Activated naive CD8-positive, alpha-beta T cell treated with anti-CD3 and anti-CD28 coated beads, Interleukin-2, amount 50 U/mL, for 16 hours (primary cell): ENCODE measurements around the gene EGFL7.
"Not testable (repeated sequence)": the region's sequence is repeated elsewhere in the genome, so short reads cannot be mapped to it uniquely, and the experiment has no call there.

Experiments
- DNase-seq: peaks from one replicate; pipeline ENCODE4 v3.0.0-alpha.2; 2020; ENCODE audit warnings: low read depth, low spot score

The EGFL7 gene

DNA sequence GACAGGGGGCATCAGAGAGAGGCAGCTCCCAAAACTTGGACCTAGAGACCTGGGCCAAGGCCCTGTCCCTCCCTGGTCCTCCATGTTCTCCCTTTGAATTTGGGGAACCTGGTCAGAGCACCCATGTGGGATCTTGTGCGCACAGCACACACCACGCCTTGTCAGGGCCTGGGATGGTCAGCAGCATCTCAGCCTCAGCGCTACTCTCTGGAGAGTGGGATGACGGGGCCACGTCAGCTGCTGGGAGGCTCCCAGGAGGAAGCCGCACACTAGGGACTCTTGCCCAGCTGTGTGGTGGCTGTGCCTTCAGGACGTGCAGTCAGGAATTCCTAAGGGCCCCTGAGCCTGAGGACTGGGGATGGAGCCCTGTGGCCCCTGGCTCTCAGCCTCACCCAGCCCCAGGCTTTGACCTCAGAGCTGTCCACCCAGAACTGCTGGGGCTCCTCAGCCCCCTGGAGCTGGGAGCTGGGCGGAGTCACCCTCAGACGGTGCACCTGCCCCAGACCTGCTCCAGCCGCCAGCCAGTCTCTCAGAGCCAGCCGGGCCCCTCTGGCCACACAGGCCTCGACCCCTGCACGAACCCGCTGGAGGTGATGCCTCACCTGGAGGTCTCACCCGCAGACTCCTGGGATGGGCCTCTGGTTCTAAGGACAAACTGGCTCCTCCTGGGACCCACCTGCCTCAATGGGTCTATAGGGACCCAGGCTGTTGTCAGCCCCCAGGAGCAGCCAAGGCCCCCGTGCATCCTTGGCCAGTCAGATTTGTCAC is 38.3 kb upstream of the EGFL7 start:
- DNase-seq = no peak

- no peak for DNase-seq
Measured at GRCh38 chr9:136625101-136626065, 37.3 kb upstream of the EGFL7 start.

DNA sequence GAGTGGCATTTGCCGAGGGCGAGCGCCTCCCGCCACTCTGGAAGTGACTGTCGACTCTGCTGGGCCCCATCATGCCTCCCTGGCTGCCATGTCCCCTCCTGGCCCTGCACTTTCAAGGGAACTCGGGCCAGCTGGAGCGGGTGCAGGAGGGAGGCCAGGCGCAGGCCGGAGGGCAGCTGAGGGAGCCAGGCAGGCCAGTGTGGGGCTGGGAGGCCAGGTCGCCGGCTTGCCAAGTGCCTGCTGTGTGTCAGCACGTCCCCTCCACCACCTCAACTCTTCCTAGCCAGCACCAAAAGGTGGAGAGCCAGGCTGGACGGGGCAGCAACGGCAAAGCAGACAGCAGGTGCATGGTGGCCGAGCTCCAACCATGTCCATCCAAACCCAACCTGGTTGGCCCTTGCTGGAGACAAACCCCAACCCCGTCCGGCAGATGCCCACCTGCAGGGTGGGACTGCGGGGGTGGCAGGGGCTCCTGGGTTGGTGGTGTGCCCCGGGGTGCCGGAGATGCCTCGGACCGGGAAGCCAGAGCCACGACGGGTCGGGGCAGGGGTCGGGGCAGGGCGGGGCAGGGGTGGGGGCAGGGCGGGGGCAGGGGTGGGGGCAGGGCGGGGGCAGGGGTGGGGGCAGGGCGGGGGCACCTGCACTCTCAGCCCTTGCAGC is 36.5 kb upstream of the EGFL7 start:
- DNase-seq = no peak

- DNase-seq = no peak
Measured at GRCh38 chr9:136626740-136627642, 35.7 kb upstream of the EGFL7 start.

GRCh38 chr9:136627703-136628102 is 35.0 kb upstream of the EGFL7 start:
- no peak for DNase-seq

DNA sequence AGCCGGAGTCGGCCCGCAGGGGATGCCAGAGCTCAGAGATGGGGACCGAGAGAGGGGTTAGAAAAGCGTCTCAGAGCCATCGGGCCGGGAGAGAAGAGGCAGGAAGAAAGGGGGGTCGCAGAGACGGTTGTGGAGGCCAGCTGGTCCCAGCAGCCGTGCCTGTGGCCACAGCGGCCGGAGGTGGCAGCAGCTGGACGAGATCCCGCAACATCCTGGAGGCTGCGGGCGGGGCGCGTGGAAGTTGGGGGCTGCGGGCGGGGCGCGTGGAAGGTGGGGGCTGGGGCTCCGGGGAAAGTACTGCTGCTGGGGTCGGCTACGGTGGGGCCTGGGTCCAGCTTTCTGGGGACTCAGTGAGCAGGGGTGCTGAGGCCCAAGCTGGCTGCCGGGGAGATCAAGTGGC is 34.4 kb upstream of the EGFL7 start:
- DNase-seq = no peak

DNA sequence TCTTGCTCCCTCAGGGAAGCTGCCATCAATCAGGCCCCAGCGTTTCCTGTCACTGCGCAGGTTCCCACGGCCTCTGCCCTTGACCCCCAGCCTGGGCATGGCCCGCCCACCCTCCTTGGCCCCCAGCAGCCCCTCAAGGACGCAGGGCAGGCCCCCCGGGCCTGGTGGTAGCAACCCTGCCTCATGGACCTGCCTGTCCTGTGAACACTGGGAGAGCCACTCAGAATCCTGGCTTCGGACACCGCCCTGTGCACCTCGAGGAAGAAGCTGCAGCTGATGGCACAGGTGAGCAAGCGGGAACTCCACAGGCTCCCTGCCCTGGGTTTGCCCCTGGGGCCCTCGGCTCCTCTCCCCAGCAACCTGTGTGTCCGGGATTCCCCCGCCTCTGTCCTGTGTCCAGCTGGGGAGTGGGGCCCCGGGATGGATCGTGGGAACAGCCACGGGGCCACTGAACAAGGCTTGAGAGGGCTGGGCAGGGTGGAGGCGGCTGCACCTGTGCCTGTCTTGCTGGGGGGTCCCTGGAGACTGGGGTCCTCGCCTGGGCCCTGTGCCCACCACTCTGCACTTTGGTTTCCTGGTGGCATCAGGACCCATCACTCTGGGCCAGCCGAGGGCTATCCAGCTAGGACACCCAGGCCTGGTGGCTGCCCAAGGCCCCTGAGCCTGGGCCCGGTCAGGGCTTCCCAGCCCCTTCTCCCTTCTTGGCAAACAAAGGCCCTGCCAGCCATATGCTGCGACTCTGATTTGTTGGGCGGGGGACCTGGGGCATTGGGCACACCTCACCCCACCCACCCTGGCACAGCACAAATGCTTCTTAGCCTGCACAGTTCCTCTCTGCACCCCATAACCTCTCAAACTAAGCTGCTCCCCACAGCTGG is 33.5 kb upstream of the EGFL7 start:
- no peak for DNase-seq

- DNase-seq = peak; percentile 21
Measured at GRCh38 chr9:136629879-136630661, 32.6 kb upstream of the EGFL7 start.

GRCh38 chr9:136630662-136630992 is 32.1 kb upstream of the EGFL7 start:
- DNase-seq = no peak

GRCh38 chr9:136631038-136632000 is 31.4 kb upstream of the EGFL7 start:
- peak; percentile 49 for DNase-seq

DNA sequence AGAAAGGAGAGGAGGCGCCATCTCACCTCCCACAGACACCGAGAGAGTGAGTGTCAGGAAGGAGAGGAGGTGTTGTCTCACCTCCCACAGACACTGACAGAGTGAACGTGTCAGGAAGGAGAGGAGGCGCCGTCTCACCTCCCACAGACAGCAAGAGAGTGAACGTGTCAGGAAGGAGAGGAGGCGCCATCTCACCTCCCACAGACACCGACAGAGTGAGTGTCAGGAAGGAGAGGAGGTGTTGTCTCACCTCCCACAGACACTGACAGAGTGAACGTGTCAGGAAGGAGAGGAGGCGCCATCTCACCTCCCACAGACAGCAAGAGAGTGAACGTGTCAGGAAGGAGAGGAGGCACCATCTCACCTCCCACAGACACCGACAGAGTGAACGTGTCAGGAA is 30.6 kb upstream of the EGFL7 start:
- DNase-seq = not testable (repeated sequence)

DNA sequence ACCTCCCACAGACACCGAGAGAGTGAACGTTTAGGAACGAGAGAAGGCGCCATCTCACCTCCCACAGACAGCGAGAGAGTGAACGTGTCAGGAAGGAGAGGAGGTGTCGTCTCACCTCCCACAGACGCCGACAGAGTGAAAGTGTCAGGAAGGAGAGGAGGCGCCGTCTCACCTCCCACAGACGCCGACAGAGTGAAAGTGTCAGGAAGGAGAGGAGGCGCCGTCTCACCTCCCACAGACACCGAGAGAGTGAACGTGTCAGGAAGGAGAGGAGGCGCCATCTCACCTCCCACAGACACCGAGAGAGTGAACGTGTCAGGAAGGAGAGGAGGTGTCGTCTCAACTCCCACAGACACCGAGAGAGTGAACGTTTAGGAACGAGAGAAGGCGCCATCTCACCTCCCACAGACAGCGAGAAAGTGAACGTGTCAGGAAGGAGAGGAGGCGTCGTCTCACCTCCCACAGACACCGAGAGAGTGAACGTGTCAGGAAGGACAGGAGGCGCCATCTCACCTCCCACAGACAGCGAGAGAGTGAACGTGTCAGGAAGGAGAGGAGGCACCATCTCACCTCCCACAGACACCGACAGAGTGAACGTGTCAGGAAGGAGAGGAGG is 30.1 kb upstream of the EGFL7 start:
- not testable (repeated sequence) for DNase-seq

DNA sequence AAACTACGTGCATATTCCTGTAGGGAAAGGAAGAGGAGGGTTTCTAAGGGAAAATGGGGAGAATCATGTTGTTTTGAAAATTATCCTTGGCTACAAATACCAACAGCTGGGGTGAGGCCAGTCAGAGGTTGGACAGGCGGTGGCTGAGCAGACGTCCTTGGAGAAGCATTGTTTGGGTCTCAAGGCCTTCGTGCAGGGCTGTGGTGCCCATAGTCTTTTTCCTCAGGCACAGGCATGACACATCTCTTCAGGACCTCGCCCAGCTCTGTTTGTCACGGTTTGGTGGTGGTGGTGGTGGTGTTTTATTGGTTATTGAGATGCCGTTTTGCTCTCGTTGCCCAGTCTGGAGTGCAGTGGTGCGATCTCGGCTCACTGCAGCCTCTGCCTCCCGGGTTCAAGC is 27.8 kb upstream of the EGFL7 start:
- no peak for DNase-seq

DNA sequence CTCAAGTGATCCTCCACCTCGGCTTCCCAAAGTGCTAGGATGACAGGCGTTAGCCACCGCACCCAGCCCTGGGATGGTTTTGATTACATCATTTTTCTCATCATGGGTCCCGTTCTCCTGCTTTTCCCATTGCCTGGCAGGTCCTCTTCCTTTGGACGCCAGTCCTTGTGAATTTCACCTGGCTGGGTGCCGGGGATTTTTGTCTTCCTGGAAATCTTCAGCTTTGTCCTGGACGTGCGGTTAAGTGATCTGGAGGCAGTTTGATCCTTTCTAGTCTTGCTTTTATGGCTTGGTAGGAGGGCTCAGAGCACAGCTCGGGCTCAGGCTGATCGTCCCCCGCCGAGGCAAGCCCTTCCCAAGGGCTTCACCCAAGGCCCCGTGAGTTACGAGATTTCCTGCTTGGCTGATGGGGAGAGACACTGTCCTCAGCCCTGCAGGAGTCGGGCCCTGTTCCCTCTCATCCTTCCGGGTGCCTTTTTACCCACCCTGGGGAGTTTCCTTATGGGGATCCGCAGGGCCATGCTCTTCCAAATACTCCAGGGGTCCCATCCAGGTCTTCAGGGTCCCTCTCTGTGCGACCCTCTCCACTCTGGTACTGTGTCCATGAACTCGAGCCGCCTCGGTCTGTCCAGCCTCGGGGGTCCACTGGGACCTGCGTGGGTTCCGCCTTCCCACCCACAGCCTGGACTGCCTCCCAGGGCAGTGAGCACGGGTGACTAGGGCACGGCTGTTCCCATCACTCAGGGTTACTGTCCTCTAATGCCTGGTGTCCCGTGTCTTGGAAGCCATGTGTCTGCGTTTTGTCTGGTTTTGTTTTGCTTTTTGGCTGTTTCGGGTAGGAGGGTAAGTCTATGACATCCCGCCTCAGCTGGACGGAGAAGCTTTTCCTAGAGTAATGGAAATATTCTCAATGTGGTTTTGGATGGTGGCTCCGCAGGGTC is 22.3 kb upstream of the EGFL7 start:
- DNase-seq = no peak

DNA sequence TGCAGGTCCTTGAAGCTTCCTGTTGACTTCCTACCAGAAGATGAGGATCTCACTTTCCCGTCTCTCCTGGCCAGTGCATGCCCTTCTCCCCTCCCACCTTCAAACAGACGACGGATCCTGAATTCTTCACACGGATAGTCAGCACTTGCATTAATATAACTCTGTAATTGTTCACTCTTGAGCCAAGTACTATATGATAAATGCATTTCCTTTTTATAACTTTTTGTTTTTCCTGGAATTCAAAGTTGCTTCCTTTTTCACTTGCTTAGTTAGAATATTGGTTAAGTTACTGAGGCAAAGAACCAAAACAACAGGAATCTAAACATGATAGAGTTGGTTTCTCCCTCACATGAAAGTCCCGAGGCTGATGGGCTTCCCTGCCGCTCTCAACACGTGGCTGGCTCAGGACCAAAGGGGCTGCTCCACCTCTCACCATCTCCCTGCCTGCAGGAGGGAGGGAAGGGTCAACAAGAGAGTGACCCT is 20.2 kb upstream of the EGFL7 start:
- no peak for DNase-seq

GRCh38 chr9:136643596-136644342 is 18.9 kb upstream of the EGFL7 start:
- DNase-seq = no peak
